Dedifferentiated amniotic fluid mesenchymal stem cell (primary cell): ENCODE data around the gene XPA.

Source experiments
- DNase-seq: peaks from one replicate; pipeline ENCODE4 v3.0.0-alpha.2; 2016; ENCODE audit errors: extremely low spot score

Gene XPA

DNA sequence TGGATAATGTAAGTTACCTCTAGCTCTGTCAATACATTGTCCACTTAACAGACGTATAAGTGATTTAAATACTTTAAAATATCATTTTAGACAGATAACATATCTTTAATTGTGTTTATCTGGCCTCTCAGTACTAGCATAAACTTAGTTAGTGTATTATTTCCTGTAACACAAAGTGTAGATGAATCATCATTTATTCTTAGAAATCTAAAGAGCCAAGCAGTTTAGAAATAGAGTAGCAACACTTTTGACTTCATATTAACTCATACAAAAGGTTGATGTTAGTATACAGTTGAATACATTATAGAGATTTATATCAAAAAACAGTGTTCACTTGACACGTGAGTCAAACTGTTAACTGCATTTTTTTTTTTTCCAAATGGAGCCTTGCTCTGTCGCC lies 45.5 kb downstream of the XPA start:
- DNase-seq: no peak

DNA sequence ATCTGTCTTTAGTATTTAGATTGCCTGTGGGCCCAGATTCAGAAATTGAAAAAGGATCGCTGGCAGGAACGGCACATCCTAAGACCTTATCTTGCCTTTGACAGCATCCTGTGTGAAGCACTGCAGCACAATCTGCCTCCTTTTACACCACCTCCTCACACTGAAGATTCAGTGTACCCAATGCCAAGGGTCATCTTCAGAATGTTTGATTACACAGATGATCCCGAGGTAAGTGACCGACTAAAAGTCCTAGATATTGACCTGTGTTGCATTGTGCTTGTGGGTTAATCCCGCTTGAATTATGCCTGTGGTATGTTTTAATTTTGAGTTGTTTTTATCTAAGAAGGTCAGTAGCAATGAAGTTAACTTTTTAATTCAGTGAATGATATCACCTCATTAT lies 49.1 kb downstream of the XPA start:
- no peak for DNase-seq

GRCh38 chr9:97645720-97646119 lies 51.4 kb downstream of the XPA start:
- no peak for DNase-seq

- no peak for DNase-seq
Measured at GRCh38 chr9:97640325-97640724, 56.8 kb downstream of the XPA start.

DNA sequence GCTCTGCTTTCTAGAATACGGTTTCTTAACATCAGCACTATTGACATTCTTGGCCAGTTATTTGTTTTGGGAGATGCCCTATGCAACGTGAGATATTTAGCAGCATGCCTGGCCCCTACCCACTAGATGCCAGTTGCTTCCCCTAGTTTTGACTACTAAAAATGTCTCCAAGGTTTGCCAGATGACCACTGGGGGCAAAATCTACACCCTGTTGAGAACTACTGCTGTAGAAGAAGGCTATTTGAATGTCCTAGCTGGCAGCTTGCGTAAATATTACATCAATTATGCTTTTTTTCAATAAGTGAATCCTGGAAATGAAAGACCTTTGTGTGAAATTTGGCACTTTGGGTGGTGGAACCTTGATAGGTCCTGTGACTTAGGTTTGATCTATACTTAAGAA lies 58.5 kb downstream of the XPA start:
- DNase-seq: no peak

- DNase-seq: no peak
Measured at GRCh38 chr9:97636903-97637302, 60.2 kb downstream of the XPA start.

DNA sequence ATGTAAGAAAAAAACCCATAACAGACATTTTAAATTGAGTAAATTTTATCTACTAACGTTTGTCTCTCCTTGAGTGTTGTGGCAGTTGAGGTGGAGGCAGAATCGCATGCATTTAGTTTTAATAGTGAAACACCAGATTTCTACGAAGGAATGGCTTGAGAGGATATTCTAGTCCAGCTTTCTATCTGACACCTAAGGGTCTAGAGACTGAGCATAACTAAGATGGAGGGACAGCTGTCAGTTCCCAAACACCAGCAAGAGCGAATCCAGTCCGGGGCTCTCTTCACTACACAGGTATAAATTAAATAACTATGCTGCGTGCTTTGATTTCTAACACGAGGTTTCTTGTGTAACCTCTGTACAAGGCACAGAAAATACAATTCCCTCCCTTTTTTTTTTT lies 62.1 kb downstream of the XPA start:
- no peak for DNase-seq

DNA sequence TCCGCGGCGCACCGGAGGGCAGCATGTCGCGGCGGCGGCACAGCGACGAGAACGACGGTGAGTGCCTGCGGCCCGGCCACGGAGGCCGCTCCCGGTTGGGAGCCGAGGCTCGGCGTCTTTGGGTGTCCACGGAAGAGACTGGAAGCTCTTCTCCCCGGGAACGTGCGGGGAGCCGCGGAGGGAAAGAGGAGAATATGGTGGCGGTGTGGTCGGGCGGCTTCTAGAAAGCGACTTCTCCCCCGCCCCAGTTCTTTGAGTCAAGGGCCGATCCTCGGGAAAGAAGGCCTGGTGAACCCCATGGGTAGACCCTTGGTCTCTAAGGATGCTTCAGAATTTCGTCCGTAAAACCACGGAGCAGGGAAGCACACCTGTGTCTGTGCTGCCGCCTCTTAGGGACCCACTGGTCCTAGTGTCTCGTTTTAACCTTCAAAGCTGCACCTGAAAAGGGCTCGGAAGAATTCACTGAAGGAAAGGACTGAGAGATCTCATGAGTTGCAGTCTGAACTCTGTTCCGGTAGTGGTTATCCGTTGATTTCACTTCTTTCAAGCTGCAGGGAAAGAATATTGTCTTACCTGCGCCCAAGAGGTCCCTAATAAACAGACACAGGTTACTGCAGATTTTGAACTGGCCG lies 63.2 kb downstream of the XPA start:
- no peak for DNase-seq

- DNase-seq: peak; percentile 97
Measured at GRCh38 chr9:97632985-97633858, 63.9 kb downstream of the XPA start, which contains the start of the genes NCBP1 and TSTD2. TSS of gene NCBP1 (plus strand) at chr9:97633821. CDS start at chr9:97633882, 61 bp downstream. TSS of gene TSTD2 (minus strand) at chr9:97633368. CDS start at chr9:97627562, 5,806 bp downstream.

DNA sequence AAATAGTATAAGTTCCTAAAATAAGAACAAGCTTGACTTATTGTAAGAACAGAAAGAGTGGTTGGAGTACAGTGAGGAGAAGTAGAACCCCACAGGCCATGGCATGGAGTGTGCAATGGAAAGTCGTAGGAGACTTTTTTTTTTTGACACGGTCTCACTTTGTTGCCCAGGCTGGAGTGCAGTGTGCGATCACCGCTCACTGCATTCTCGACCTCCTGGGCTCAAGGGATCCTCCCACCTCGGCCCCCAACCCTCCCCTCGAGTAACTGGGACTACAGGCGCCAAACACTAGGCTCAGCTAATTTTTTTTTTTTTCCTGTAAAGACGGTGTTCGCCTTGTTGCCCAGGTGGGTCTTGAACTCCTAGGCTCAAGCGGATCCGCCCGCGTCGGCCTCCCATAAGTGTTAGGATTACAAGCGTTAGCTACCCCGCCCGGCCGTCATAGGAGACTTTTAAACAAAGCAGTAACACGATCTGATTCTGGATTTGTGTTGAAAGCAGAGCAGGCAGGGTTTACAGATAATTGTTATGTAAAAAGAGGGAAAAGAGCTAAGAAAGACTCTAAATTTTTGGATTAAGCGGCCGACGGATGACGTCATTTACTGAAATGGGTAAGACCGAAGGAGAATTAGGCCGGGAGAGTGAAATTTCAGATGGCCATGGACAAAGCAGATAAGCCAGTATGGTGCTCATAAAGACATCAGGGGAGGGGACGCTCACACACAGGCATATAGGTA lies 64.7 kb downstream of the XPA start:
- DNase-seq: peak; percentile 82

- no peak for DNase-seq
Measured at GRCh38 chr9:97630591-97630990, 66.5 kb downstream of the XPA start.

DNA sequence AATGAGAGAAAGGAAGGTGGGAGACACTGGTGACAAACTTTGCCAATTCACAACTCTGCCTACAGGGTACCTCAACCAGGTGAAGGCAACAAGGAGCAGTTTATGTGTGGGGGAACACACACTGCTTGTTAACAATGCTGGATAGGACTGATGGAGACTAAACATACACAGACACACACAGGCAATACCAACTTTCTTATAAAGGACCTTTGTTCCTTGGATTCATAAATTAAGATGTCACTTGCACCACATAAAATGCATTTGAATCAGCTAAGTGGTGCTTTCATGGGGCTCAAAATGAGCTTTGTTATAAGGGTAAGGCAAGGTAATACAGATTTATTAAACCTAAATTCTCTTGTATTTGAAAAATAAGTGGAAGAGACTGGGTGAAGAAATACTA lies 68.0 kb downstream of the XPA start:
- DNase-seq: no peak

DNA sequence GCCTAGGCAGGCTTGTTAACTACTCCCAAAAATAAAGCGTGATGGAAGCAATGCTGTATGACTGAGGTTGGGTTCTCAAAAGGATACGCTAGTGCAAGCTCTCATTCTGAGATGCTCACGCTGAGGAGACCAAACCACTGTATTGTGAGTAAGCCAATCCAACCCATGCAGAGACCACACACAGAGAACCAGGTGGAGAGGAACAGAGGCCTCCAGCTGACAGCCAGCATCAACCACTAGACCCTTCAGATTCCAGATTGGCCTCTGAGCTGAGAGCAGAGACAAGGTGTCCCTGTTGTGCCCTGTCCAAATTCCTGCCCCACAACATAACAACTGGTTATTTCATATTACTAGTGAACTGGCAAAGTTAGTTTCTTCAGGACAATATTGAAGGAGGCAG lies 68.5 kb downstream of the XPA start:
- DNase-seq: no peak

DNA sequence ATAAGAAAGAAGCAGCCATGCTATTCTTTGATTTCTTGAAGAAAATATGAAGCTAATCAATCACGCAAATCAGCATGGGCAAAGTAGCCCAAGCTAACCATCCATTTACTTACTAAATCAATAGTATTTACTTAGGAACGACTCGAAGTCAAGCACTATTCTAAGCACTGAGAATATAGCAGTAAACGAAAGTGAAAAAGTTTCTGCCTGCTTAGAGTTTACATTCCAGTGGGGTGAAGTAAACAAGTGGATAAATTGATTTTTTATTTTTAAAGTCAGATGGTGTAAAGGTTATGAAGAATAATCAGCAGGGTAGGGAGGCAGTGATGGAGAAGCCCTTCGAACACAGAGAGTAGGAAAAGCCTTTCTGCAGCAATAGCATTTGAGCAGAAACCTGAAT lies 69.5 kb downstream of the XPA start:
- DNase-seq: no peak

DNA sequence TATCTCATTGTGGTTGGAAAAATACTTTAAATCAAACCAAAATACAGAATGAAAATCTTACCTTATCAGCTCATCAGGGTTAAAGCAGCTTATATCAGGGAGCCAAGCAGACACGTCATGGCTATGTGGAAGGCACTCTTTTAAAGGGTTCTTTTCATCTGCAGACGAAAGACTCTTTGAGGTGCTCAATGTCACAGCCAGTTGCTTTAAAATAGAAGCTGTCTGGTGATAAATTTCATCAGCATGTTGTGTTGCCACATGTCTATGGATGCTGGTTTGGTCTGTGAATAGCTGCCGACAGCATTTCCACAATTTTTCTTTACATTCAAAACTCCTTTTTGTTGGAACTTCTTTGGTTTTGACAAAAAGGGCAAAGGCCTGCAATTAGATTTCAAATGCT lies 71.5 kb downstream of the XPA start:
- DNase-seq: no peak
